GM23248 (cell line): ENCODE data around the gene RUNX3.

Experiments used
- EZH2 ChIP-seq: fragments of 200-600 bp; sonication (generic); IDR thresholded peaks from 2 replicates; pipeline ENCODE4 v1.6.1; 2018; ENCODE audit warnings: antibody characterized with exemption, mild to moderate bottlenecking; ENCODE audit not compliant: insufficient read depth, poor library complexity, severe bottlenecking
- EZH2phosphoT487 ChIP-seq: fragments of 200-600 bp; sonication (generic); IDR thresholded peaks from 2 replicates; pipeline ENCODE4 v1.6.1; 2018; ENCODE audit warnings: antibody characterized with exemption, moderate library complexity, mild to moderate bottlenecking, low read depth; ENCODE audit not compliant: insufficient read depth

- TF ChIP-seq EZH2 (no peak), EZH2phosphoT487 (no peak)
These were observed 62.8 kb downstream of the RUNX3 start for GRCh38 chr1:24867084-24867870.
